C4-2B (cell line): ENCODE data around the gene HERPUD2.

Experiments
- ZFX ChIP-seq: fragments of 450-650 bp; IDR thresholded peaks from 2 replicates; pipeline ENCODE4 v1.6.1; 2017
- TF ChIP-seq, protein P1 (sequence below): fragments of 450-650 bp; conservative IDR thresholded peaks from 2 replicates; pipeline ENCODE4 v1.5.1; 2017; ENCODE audit warnings: mild to moderate bottlenecking

DNA sequence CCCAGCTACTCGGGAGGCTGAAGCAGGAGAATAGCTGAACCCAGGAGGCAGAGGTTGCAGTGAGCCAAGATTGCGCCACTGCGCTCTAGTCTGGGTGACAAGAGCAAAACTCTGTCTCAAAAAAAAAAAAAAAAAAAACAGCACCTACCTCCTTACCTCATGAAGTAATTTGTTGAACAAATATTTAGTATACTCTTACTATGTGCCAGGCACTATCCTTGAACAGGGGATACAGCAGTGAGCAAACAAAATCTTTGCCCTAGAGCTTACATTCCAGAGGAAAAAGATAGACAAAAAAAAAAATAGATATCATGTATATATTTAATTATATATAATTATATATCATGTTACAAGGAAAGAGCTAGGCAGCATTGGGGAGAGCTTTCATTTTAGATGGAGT lies 36.4 kb upstream of the HERPUD2 start:
- TF ChIP-seq, protein P1, sequence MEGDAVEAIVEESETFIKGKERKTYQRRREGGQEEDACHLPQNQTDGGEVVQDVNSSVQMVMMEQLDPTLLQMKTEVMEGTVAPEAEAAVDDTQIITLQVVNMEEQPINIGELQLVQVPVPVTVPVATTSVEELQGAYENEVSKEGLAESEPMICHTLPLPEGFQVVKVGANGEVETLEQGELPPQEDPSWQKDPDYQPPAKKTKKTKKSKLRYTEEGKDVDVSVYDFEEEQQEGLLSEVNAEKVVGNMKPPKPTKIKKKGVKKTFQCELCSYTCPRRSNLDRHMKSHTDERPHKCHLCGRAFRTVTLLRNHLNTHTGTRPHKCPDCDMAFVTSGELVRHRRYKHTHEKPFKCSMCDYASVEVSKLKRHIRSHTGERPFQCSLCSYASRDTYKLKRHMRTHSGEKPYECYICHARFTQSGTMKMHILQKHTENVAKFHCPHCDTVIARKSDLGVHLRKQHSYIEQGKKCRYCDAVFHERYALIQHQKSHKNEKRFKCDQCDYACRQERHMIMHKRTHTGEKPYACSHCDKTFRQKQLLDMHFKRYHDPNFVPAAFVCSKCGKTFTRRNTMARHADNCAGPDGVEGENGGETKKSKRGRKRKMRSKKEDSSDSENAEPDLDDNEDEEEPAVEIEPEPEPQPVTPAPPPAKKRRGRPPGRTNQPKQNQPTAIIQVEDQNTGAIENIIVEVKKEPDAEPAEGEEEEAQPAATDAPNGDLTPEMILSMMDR: no peak
- no peak for TF ChIP-seq ZFX
